GM12874 (cell line): Measurements from ENCODE around the gene CHD6.

Experiments
- TF ChIP-seq, protein P1 (sequence below): IDR thresholded peaks from 2 replicates; pipeline ENCODE4 v1.5.1; 2011; ENCODE audit warnings: low read depth, mild to moderate bottlenecking, control low read depth, low read length, moderate library complexity; ENCODE audit not compliant: insufficient read depth

The CHD6 gene

DNA sequence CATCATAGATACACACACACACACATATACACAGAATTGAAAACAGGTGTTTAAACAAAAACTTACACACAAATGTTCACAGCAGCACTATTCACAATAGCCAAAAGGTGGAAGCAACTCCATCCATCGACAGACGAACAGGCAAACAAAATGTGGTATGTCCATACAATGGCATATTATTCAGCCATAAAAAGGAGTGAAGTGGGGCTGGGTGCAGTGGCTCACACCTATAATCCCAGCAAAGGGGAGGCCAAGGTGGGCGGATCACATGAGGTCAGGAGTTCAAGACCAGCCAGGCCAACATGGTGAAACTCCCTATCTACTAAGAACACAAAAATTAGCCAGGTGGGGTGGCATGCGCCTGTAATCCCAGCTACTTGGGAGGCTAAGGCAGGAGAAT lies 80.3 kb downstream of the CHD6 start:
- TF ChIP-seq, protein P1, sequence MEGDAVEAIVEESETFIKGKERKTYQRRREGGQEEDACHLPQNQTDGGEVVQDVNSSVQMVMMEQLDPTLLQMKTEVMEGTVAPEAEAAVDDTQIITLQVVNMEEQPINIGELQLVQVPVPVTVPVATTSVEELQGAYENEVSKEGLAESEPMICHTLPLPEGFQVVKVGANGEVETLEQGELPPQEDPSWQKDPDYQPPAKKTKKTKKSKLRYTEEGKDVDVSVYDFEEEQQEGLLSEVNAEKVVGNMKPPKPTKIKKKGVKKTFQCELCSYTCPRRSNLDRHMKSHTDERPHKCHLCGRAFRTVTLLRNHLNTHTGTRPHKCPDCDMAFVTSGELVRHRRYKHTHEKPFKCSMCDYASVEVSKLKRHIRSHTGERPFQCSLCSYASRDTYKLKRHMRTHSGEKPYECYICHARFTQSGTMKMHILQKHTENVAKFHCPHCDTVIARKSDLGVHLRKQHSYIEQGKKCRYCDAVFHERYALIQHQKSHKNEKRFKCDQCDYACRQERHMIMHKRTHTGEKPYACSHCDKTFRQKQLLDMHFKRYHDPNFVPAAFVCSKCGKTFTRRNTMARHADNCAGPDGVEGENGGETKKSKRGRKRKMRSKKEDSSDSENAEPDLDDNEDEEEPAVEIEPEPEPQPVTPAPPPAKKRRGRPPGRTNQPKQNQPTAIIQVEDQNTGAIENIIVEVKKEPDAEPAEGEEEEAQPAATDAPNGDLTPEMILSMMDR, result no peak

DNA sequence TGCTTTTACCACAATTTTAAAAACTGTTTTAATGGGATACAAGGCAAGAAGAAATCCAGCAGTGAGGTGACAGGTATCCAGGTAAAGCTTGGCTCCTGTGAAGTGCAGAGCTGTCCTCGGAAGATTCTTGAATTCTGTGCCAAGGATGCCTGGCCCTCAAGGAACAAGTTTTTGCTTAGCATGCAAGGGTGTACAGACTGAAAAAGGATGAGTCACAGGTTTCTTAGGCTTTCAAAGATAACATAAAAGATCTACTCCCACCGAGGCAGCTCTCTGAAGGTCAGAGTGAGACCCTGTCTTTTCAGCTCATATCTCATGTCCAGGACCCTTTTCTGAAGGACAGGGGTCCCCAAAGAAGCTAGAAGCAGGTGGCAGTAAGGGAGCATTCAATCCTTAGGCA lies 83.3 kb downstream of the CHD6 start:
- TF ChIP-seq, protein P1, result no peak

DNA sequence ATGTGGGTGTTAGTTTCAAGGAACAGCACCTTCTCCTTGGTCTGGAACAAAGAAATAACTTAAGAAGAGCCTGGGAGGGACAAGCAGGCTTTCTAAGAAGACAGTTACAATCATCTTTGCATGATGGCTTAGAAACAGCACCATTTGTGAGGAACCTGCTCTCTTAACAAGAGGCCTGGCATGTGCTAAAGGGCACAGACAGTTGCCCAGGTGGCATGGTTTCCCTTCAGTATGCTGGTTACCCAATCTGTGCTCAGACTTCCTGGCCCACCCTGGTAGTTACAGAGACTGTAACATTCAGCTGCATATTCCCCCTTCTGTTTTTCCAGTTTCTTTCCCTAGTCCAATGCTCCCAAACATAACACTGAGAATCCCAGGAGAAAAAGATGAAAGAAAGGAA lies 84.0 kb downstream of the CHD6 start:
- TF ChIP-seq, protein P1, result no peak

DNA sequence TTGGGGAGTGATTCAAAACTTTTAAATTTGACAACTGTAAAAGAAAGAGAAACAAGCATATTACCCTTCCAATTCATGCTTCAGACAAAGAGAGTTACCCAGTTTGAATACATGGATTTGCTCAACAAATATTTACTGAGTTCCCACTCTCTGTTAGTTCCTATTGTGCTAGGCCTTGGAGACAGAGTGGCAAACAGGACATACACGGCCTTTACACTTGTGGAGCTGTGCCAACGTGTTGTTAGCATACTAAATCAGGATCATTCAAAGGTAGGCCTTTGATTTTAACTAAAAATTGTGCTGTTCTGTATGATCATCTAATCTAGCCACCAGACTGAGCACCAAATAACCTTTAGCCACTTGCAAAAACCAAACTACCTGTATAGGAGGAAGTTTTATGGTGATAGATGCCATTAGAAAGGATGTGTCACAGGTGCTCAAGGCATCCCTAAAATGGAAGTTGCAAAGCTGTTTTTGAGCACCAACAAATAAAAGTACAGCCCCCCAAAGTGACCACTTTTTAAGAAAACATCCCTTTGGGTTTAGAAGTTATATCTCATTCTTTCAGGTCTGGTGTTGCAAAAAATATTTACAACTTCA lies 84.5 kb downstream of the CHD6 start:
- TF ChIP-seq, protein P1, result no peak

DNA sequence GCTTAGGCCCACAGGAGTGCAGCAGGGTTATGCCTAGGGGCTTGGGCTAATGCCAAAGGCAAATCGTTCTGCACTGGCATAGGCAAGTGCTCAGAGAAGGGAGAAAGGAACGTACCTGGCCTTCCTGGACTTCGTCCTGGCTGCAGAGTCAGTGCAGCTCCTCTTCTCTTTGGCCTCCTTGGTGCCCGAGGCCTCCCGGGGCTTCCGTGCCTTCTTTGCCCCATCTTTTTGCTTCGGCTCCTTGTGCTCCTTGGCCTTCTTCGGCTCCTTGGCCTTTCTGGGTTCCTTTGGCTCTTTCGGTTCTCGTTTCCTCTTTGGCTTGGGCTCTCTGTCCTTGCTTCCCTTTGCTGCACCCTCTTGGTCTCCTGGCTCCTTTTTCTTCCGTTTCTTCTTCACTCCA lies 85.2 kb downstream of the CHD6 start:
- TF ChIP-seq, protein P1, result no peak

DNA sequence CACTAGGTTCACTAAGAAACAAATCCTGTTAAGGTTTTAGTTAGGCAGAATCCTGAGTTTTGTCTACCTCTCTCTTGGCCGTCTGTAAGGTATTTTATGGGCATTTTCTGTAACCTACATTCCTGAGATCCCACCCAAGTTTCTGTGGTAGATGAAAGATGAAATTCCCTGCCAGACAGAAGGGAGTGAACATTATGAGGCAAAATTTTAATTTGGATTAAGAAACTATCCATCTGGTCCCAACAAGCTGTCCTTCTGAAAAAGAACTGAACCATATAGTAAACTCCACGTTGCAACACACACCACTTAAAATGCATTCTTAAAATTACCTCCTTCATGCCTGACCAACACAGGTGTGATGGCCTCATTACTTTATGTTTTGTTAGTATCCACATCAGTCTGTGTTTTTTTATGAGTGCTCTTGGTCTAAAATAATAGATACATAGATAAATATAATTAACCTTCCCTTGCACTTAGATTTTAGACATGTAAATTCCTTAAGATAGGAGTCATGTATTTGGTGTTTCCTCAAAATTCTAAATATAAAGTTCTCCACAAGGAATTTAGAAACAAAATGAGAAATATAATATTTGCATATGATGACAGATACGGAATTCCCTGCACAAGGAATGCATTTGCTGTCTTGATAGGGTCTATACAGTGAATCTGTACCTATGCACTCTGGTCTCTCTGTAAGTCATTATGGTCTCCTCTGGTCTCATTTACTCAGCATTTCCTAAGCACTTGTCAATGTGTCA lies 86.5 kb downstream of the CHD6 start:
- TF ChIP-seq, protein P1, result no peak

DNA sequence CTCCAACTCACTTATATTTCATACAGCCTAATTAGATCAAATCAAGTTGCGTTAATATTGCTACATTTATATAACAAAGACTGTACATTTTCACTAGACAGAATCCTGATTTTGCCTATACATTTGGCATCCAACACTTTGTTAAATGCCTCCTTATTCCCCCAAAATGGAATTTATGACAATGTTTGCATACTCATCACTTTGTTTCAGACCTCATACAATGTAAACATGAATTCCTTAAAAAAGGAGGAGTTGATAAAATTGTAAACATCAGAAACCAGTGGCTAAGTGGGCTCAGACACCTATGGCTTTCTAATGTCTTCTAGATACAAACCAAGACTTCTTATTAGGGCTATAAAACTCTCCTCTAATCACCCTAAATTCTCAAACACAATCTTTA lies 87.3 kb downstream of the CHD6 start:
- TF ChIP-seq, protein P1, result no peak
